ENCODE results near the gene RHEBL1.

RHEBL1 gene, protein sequence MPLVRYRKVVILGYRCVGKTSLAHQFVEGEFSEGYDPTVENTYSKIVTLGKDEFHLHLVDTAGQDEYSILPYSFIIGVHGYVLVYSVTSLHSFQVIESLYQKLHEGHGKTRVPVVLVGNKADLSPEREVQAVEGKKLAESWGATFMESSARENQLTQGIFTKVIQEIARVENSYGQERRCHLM

DNA sequence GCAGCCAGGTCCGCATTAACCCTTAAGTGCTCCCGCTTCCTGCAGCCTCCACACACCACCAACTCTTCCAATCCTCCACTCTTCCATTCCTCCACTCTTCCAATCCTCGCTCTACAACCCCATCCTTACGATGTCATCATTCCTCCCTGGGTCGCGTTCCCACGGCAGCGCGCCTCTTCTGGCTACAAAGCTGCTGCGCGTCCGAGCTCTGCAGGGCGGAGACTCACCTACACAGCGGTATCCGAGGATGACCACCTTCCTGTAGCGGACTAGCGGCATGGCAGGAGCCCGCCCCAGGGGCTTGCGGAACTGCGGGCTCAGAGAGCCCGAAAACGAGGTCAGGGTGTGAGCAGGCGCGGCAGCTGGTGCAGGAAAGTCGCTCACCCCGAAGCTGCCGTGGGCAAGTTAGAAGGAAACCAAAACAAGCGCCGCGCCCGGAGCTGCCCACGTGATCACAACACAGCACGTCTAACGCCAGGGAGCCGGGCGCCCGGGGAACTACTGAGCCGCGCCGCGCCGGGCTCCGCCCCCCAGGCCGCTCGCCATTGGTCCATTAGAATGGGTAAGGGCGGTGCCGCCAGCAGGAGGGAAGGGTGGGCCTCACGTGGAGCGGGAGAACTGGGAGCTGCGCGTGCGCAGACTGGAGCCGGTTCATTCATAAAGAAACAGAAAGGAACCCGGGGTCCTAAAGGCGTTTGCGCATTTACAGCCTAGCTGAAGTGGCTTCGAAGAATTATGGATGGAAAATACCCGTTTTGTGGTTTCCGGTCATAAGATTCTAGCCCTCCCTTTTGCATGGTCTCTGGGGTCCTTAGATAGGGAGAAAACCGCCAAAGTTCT, at the start of gene RHEBL1:
Gene RHEBL1 (minus strand): TSS at position 473 of the 840 bp plus-strand sequence. CDS start 194 bp downstream, at position 279.
- peak; percentile 99 for DNase-seq

DNA sequence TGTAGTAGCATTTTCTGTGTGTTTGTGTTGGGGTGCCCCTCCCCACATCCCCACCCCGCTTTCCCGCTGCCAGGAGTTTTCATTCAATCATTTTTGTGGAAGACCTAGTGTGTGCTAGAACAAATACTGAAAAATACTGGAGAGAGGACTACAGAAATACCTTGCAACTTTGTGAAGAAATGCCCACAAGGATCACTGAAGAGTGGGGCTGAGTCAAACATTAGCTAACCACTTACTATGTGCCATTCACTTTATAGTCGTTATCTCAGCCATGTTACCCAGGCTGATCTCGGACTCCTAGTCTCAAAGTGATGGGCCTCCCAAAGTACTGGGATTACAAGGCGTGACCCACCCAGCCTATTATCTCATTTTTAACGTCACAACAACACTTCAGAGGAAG, 41.4 kb upstream of the RHEBL1 start:
- DNase-seq: no peak

DNA sequence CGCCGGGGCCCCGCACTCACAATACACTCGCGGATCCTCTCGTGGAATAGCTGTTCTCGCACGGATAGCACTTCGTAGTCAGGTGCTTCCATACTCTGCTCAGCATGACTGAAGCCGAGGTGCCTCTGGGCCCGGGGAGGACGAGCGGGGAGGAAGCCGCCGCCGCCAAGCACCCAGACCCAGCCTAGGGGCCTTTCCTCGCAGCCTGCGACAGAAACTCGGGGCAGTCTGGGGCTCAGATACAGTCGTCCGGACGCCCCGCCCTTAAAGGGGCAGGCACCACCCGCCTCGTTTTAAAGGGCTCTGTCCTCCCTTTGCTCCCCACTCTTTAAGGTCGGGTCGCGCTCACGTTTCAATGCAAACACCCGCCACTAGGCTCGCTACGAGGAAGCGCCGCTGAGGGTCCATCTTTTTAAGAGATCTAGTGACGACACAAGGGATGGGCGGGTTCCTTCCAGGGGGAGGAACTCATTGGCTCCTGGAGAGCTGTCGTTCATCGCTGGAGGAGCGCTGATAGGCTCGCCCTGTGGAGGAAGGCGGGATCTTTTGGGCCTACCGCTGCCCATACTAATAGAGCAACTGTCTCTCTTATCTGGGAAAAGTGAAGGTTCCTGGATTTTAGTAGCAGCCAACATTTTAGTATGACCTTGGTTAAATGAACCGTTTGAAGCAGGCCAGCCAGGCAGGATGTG, 40.8 kb upstream of the RHEBL1 start, which contains the start of gene LMBR1L:
Gene LMBR1L (minus strand): TSS at position 384 of the 692 bp plus-strand sequence. CDS start 292 bp downstream, at position 92.
- DNase-seq: peak; percentile 97

DNA sequence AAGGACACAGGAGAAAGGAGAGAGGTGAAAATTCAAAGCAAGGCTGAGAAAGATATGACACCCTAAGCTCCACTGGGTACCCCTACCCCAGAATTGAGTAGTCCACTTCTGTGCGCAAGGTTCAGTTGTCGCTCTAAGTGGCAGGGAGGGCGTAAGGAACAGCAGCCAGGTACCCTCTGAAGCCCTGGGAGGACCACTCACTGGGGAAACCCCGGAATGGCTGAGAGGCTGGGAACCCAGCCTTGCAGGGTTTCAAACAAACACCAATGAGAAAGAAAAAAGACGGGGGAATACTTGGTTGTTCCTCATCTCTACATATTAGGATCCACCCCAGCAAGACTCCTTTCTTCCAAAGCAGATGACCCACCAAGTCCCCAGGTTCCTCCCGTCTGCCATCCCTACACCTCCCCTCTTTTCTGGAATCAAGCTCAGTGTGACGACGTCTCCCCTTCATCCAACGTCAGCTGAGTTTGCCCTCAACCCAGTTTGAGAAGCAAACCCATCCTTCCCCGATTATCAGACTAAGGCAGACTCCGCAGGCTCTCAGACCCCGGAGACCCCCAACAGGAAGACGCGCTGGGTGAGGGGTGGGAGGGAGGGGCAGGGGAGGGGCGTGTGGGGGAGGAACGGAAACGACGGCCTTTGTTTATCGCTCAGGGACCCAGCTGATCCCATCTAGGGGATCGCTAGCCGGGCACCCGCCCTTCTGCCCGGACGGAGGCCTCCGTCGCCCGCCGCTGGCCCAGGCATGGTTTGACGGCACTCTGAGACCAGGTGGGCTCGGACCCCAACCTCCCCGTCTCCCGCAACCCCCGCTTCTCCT, 40.1 kb upstream of the RHEBL1 start:
- peak; percentile 54 for DNase-seq

DNA sequence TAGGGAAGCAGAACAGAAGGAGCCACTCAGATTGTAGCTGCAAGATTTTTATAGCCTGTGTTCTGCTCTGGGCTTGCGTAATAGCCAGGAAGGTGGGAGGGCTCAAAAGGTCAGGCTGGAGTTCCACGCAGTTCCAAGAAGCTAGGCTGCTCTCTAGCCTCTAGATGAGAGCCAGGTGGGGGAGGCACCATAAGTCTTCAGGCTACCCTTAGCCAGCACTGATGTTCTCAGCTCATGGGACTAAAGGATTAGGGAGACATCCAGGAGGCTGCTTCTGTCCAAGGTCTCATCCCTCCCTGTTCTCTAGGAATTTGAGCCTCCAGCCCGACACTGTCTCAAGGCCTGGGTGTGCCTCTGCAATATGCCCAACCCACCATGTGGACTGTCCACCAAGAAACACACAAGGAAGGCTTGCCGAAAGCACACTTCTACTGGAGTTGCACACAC, 39.2 kb upstream of the RHEBL1 start:
- no peak for DNase-seq

DNA sequence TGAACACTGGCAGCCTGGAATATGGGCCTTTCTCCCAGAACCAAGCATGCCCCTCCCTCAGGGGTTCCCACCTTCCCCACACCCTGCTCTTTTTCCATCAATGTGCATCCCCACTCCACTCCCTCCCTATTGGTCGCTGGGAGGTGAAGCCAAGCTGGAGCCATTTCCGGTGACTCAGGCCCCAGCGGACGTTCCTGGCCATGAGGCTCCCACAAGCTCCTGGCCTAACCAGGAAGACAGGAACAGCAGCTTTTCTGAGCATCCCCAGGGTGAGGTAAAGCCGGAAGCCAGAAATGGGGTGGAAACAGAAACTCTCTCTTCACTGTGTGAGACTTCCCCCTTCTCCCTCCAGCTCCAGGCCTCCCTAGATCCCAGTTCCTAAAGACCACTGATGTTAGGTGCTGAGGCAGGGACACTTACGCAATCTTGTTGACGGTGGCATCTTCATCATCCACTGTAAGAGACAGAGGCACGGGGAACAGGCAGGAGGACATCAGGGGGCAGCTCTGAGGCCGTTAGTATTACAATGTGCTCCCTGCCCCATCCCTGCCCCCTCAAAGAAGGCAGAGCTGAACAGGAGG, 35.8 kb upstream of the RHEBL1 start:
- DNase-seq: no peak

DNA sequence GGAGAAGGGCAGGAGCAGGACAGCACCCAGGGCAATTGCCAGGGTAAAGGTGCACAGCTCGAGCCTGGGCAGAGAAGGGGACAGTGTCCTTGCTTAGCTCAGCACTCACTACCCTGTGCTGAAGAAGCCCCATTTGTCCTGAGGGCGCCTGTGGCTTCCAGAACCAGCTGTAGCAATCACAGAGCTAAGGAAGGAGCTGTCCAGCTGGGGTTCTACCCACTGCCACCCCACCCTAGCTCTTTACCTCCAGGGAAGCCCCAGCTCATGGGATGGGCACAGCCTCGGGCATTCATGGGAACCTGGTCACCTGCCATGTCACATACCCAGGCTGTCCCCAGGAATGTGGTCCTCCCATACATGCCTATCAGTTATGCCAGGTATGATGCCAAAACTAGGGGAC, 35.0 kb upstream of the RHEBL1 start:
- DNase-seq: no peak

DNA sequence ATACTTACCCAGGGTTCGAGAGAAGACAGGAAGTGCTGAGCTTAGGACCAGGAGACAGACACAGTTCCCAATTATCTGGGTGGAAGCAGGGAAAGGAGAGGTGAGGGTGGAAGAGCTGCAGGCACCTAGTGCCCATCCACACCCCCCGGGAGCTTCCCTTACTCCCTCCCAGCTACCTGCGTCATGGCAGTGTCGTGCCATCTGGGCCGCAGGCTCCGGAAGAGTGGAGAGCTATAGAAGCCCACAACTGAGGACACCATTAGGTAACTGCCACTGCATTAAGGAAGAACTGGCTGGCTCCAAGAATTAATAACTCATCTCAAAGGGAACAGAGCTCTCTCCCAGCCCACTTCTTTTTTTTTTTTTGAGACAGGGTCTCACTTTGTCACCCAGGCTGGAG, 30.6 kb upstream of the RHEBL1 start:
- no peak for DNase-seq

DNA sequence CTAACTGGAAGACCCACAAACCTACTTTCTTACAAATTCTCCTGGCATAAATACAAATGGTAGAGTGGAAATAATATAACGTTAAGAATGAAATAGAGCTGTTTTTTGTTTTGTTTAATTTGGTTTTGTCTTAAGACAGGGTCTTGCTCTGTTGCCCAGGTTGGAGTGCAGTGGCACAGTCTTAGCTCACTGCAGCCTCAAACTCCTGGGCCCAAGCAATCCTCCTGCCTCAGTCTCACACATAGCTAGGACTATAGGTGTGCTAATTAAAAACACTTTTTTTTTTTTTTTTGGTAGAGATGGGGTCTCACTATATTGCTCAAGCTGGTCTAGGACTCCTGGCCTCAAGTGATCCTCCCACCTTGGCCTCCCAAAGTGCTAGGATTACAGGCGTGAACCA, 28.9 kb upstream of the RHEBL1 start:
- DNase-seq: no peak

DNA sequence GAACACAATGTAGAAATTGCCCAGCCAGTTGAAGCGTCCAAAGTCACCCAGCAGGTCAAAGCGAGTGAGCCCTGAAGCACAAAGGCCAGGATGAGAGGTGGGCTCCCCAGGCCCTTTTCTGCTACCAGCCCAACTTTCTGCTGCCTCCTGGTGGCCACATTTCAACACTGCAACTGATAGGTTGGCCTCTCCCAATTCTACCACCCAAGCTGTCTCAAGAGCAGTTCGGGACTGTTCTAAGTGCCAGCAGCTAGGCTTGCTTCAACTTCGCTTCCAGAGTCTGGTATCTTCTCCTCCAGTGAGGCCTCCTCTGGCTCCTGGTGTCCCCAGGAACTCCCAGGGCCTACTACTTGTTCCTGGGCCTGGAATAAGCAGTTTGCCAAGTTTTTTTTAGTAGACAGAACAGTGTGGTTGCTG, 28.3 kb upstream of the RHEBL1 start:
- DNase-seq: peak; percentile 73

DNA sequence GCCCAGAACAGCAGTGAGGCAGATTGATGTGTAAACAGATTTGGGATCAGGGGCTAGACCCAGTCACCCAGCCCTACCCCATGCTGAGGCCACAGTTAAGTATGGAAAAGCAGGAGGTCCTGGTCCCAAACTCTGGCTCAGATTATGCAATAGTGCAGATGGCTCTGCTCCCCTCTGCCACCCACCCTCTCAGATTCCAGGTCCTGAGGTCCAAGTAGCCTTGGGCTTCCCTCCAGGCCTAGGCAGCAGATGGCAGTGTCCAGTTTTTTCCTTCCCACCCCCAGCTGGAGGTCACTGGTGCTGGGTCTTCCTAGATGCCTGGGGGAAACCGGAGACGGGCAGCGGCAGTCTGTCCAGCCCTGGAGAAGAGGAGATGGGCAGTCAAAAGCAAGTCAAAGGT, 27.6 kb upstream of the RHEBL1 start:
- DNase-seq: no peak

DNA sequence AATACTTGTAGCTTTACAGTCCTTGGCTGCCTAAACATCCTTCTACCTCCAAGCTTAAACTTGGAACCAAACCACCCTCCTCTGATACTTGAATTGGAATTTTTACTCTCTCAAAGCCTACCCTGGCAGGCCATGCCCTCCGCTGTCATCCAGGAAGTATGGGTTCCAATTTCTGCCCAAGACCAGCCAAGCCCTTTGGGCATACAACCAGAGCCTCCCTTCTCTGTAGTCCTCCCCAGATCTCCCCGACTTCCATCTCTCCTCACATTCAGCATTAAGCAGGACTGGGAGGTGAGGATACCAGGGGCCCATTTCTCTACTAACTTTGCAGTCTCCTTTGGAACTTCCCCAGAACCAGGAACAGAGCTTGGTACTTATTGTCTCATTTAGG, 25.2 kb upstream of the RHEBL1 start:
- no peak for DNase-seq

DNA sequence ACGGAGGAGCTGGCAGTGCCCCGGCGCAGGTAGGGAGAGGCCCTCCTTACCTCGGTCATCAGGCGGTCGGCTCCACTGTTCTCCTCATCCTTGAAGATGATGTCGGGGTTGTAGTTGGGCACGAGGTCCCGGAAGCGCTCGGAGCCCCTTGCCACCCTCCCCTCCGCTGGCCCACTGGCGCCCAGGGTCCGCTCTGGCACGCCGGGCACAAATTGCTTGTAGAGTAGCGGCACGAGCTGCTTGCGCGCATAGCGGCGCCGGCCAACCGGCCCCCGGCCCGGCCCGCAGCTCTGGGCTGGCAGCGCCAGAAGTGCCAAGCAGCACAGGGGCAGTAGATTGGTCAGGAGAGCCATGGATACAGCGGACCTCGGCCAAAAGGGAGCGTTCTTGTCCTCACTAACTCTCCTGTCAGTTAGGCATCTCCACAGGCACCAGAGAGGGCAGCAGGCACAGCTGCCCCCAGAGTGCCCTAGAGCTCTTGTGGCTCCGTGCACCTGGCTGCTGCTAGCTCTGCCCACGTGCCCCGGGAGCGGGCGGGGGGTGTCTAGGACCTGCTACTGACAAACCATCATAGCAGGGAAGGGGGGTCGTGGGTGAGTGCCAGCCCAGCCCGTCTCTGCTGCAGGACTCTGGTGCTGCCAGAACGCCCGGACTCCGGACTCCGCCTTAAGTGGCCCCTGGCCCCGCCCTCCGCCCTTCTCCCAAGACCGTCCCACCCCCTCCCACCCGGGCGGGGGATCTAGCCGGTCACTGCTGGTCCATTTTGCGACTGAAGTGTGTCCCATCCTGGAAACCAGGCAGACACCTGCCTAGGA, 24.6 kb upstream of the RHEBL1 start, which contains the start of gene DHH:
Gene DHH (minus strand): TSS at position 642 of the 815 bp plus-strand sequence. CDS start 289 bp downstream, at position 353.
- DNase-seq: no peak

DNA sequence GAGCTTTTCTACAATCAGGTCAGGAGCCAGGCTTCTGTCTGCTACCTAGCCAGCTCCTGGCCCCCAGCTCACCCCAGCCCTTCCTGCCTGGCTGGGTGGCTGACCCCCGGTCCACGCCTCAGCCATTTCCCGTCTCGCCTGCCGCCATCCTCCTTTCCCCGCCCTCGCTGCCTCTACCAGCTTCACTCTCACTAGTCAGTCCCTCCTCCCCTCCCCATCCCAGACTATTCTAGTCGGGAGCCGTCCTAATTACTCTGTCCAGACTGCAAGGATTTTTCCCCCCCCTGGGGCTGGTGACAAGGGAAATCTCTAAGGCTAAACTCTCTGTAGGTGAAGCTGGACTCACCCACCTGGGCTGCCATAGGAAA, 24.0 kb upstream of the RHEBL1 start:
- DNase-seq: no peak

DNA sequence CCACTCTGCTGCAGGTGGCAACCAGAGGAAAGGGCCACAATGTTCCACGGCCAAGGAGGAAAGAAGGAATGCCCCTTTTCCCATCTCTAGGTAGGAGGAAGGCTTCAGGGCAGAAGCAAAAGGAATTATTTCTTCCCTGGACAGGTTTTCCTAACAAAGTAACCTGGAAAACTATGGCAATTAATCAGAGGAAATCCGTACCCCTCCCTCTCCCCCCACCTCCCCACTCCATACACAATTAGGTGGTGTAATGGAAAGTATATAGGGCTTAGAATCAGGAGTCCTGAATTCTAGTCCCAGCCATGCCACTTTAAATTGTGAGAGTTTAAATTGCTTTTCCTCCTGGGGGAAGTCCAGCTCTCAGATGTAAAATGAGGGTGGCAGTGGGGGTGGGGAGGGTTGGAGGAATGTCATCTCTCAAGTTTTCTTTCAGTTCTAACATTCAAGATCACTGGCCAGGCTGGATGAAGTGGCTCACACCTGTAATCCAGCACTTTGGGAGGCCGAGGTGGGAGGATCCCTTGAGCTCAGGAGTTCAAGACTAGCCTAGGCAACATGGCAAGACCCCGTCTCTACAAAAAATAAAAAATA, 23.1 kb upstream of the RHEBL1 start:
- DNase-seq: no peak

DNA sequence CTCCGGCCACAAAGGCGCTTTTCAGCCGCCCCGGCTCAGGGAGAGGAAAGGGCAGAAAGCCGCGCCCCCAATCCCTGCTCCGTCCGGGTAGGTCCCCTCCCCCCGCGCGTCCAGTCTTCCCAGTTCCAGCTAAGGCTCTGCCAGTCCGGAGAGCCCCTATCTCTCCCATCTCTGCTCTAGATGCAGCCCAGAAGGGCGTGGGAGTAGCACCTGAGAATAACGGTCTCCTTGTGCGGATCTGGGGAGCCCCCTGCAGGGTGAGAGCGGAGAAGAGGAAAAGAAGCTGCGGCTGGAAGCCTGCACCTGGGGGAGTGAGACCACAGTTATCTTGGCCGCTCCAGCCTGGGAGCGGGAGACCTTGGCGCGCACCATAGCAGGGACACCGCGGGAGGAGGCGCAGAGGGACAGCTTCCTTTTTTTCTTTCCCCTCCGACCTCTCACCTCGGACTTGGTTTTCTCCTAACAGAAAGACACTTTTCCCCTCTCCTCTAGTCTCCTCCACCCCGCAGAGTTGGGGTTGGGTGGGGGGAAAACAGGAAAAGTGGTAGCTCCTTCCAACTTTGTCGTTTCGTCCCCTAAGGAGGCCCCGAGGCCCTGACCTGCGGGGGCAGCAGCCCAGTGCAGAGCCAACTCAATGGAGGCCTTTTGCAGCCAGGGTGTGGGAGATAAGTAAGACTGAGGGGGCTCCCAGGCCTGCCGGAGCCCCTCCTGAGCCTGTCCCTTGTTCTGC, 22.5 kb upstream of the RHEBL1 start:
- DNase-seq: peak; percentile 69

DNA sequence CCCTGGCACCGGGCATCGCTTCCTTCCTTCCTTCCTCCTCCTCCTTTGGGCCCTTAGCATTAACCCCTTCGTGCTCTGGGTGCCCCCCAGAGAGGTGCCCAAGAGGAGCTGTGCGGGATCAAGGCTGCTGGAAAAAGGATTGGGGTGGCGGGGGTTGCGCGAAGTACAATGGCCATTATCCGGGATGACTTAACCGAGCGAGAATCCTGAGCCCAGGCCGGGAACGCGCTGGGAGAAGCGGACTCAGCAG, 22.0 kb upstream of the RHEBL1 start:
- no peak for DNase-seq

DNA sequence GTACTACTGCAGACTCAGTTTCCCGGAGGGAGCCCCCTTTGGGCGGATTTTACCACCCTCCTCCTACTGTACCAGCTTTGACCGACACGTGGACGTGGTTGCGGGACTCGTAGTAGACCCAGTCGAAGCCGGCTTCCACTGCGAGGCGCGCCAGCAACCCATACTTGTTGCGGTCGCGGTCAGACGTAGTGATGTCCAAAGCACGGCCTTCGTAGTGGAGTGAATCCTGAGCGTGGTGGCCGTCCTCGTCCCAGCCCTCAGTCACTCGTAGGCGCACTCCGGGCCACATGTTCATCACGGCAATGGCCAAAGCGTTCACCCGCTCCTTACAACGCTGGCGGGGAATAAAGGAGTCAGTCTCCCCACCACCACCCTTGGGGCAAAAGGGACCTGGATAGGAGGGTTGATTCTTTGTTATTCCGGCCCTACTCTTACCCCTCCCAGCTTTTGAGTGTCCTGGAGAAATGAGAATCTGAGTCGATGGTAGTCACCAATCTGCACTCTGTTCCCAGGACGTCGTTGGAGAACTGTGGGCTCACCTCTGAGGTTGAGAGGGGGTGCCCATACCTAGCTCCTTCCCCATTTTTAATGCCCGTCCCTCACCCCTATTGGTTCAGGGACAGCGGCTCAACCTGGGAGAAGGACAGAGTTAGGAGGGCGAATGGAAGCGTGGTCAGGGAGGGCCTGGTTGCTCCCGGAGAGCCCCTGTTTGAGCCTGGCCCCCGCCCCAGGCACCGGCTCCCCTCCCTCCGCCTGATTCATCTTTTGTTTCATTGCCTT, 21.5 kb upstream of the RHEBL1 start:
- DNase-seq: no peak

All from CD4-positive, alpha-beta T cell treated with Interleukin-17A for 4 hours (primary cell).